ENCODE results near the gene UBXN6. TPM values are rescaled to one million over a fixed set of nuclear protein-coding genes. Genes with fewer than 3 reads are reported as not detected.

Gene UBXN6
- total RNA-seq, 1 donor from 2014 or later: 89.8 TPM

- no peak overlapping the region for H3K4me3 ChIP-seq (ENCODE audit: low read length in 3 of 3)
- peaks cover 0 to 10% (median 0%) of the 10 kb centered on the region in 3 donors for H3K4me1 ChIP-seq (ENCODE audit: control insufficient read depth in 3 of 3, insufficient read depth in 3 of 3, low read length in 3 of 3)
- H3K36me3 ChIP-seq (ENCODE audit: control insufficient read depth in 3 of 3, insufficient read depth in 3 of 3, low read length in 3 of 3): peaks cover 35 to 50% (median 48%) of the 10 kb centered on the region in 3 donors
- no peaks in the 10 kb centered on the region for H3K27me3 ChIP-seq (ENCODE audit: control insufficient read depth in 3 of 3, insufficient read depth in 3 of 3, low read length in 3 of 3)
- no peak overlapping the region for H3K27ac ChIP-seq (ENCODE audit: low read depth, low read length)
- H3K9me3 ChIP-seq (ENCODE audit: control insufficient read depth in 3 of 3, low read length in 3 of 3): no peaks in the 10 kb centered on the region
- H3K9ac ChIP-seq (ENCODE audit: low read depth in 1 of 3, low read length in 3 of 3): no peak overlapping the region
Observed at GRCh38 chr19:4494691-4495064, 37.1 kb upstream of the UBXN6 start.

- H3K36me3 ChIP-seq (ENCODE audit: control insufficient read depth in 3 of 3, insufficient read depth in 3 of 3, low read length in 3 of 3): peaks cover 38 to 55% (median 51%) of the 10 kb centered on the region in 3 donors
- no peak overlapping the region for H3K9ac ChIP-seq (ENCODE audit: low read depth in 1 of 3, low read length in 3 of 3)
- H3K9me3 ChIP-seq (ENCODE audit: control insufficient read depth in 3 of 3, low read length in 3 of 3): no peaks in the 10 kb centered on the region
- H3K4me3 ChIP-seq (ENCODE audit: low read length in 3 of 3): no peak overlapping the region
- no peaks in the 10 kb centered on the region for H3K27me3 ChIP-seq (ENCODE audit: control insufficient read depth in 3 of 3, insufficient read depth in 3 of 3, low read length in 3 of 3)
- H3K4me1 ChIP-seq (ENCODE audit: control insufficient read depth in 3 of 3, insufficient read depth in 3 of 3, low read length in 3 of 3): peaks cover 0 to 10% (median 0%) of the 10 kb centered on the region in 3 donors
- H3K27ac ChIP-seq (ENCODE audit: low read depth, low read length): no peak overlapping the region
Observed at GRCh38 chr19:4493929-4494690, 36.5 kb upstream of the UBXN6 start.

- Histone ChIP-seq H3K4me1 (ENCODE audit: control insufficient read depth in 3 of 3, insufficient read depth in 3 of 3, low read length in 3 of 3) (peaks cover 0 to 10% (median 0%) of the 10 kb centered on the region in 3 donors), H3K27me3 (ENCODE audit: control insufficient read depth in 3 of 3, insufficient read depth in 3 of 3, low read length in 3 of 3) (no peaks in the 10 kb centered on the region), H3K4me3 (ENCODE audit: low read length in 3 of 3) (no peak overlapping the region), H3K9ac (ENCODE audit: low read depth in 1 of 3, low read length in 3 of 3) (no peak overlapping the region), H3K9me3 (ENCODE audit: control insufficient read depth in 3 of 3, low read length in 3 of 3) (no peaks in the 10 kb centered on the region), H3K36me3 (ENCODE audit: control insufficient read depth in 3 of 3, insufficient read depth in 3 of 3, low read length in 3 of 3) (peaks cover 39 to 56% (median 55%) of the 10 kb centered on the region in 3 donors), H3K27ac (ENCODE audit: low read depth, low read length) (no peak overlapping the region)
Observed at GRCh38 chr19:4493104-4493928, 35.7 kb upstream of the UBXN6 start.

GRCh38 chr19:4492337-4493103 lies 34.9 kb upstream of the UBXN6 start:
- H3K4me1 ChIP-seq (ENCODE audit: control insufficient read depth in 3 of 3, insufficient read depth in 3 of 3, low read length in 3 of 3): peaks cover 0 to 10% (median 0%) of the 10 kb centered on the region in 3 donors
- H3K9ac ChIP-seq (ENCODE audit: low read depth in 1 of 3, low read length in 3 of 3): no peak overlapping the region
- H3K9me3 ChIP-seq (ENCODE audit: control insufficient read depth in 3 of 3, low read length in 3 of 3): no peaks in the 10 kb centered on the region
- no peak overlapping the region for H3K27ac ChIP-seq (ENCODE audit: low read depth, low read length)
- peaks cover 37 to 52% (median 50%) of the 10 kb centered on the region in 3 donors for H3K36me3 ChIP-seq (ENCODE audit: control insufficient read depth in 3 of 3, insufficient read depth in 3 of 3, low read length in 3 of 3)
- no peaks in the 10 kb centered on the region for H3K27me3 ChIP-seq (ENCODE audit: control insufficient read depth in 3 of 3, insufficient read depth in 3 of 3, low read length in 3 of 3)
- H3K4me3 ChIP-seq (ENCODE audit: low read length in 3 of 3): no peak overlapping the region

- Histone ChIP-seq H3K4me3 (ENCODE audit: low read length in 3 of 3) (no peak overlapping the region), H3K27ac (ENCODE audit: low read depth, low read length) (no peak overlapping the region), H3K9me3 (ENCODE audit: control insufficient read depth in 3 of 3, low read length in 3 of 3) (no peaks in the 10 kb centered on the region), H3K4me1 (ENCODE audit: control insufficient read depth in 3 of 3, insufficient read depth in 3 of 3, low read length in 3 of 3) (peaks cover 0 to 10% (median 0%) of the 10 kb centered on the region in 3 donors), H3K9ac (ENCODE audit: low read depth in 1 of 3, low read length in 3 of 3) (no peak overlapping the region), H3K36me3 (ENCODE audit: control insufficient read depth in 3 of 3, insufficient read depth in 3 of 3, low read length in 3 of 3) (peaks cover 37 to 49% (median 47%) of the 10 kb centered on the region in 3 donors), H3K27me3 (ENCODE audit: control insufficient read depth in 3 of 3, insufficient read depth in 3 of 3, low read length in 3 of 3) (no peaks in the 10 kb centered on the region)
Observed at GRCh38 chr19:4491446-4491845, 33.9 kb upstream of the UBXN6 start.

GRCh38 chr19:4488496-4488895 lies 30.9 kb upstream of the UBXN6 start:
- H3K27ac ChIP-seq (ENCODE audit: low read depth, low read length): no peak overlapping the region
- H3K36me3 ChIP-seq (ENCODE audit: control insufficient read depth in 3 of 3, insufficient read depth in 3 of 3, low read length in 3 of 3): peaks cover 29 to 32% (median 31%) of the 10 kb centered on the region in 3 donors
- H3K9me3 ChIP-seq (ENCODE audit: control insufficient read depth in 3 of 3, low read length in 3 of 3): no peaks in the 10 kb centered on the region
- no peaks in the 10 kb centered on the region for H3K27me3 ChIP-seq (ENCODE audit: control insufficient read depth in 3 of 3, insufficient read depth in 3 of 3, low read length in 3 of 3)
- H3K9ac ChIP-seq (ENCODE audit: low read depth in 1 of 3, low read length in 3 of 3): no peak overlapping the region
- H3K4me1 ChIP-seq (ENCODE audit: control insufficient read depth in 3 of 3, insufficient read depth in 3 of 3, low read length in 3 of 3): peaks cover 0 to 10% (median 0%) of the 10 kb centered on the region in 3 donors
- H3K4me3 ChIP-seq (ENCODE audit: low read length in 3 of 3): no peak overlapping the region

- no peak overlapping the region for H3K9ac ChIP-seq (ENCODE audit: low read depth in 1 of 3, low read length in 3 of 3)
- no peaks in the 10 kb centered on the region for H3K27me3 ChIP-seq (ENCODE audit: control insufficient read depth in 3 of 3, insufficient read depth in 3 of 3, low read length in 3 of 3)
- H3K9me3 ChIP-seq (ENCODE audit: control insufficient read depth in 3 of 3, low read length in 3 of 3): no peaks in the 10 kb centered on the region
- no peak overlapping the region for H3K4me3 ChIP-seq (ENCODE audit: low read length in 3 of 3)
- H3K4me1 ChIP-seq (ENCODE audit: control insufficient read depth in 3 of 3, insufficient read depth in 3 of 3, low read length in 3 of 3): peaks cover 0 to 7% (median 0%) of the 10 kb centered on the region in 3 donors
- H3K27ac ChIP-seq (ENCODE audit: low read depth, low read length): no peak overlapping the region
- H3K36me3 ChIP-seq (ENCODE audit: control insufficient read depth in 3 of 3, insufficient read depth in 3 of 3, low read length in 3 of 3): peaks cover 25 to 37% (median 32%) of the 10 kb centered on the region in 3 donors
Observed at GRCh38 chr19:4487572-4487971, 30.0 kb upstream of the UBXN6 start.

- no peaks in the 10 kb centered on the region for H3K9me3 ChIP-seq (ENCODE audit: control insufficient read depth in 3 of 3, low read length in 3 of 3)
- H3K4me1 ChIP-seq (ENCODE audit: control insufficient read depth in 3 of 3, insufficient read depth in 3 of 3, low read length in 3 of 3): no peaks in the 10 kb centered on the region
- no peak overlapping the region for H3K27ac ChIP-seq (ENCODE audit: low read depth, low read length)
- H3K9ac ChIP-seq (ENCODE audit: low read depth in 1 of 3, low read length in 3 of 3): no peak overlapping the region
- no peak overlapping the region for H3K4me3 ChIP-seq (ENCODE audit: low read length in 3 of 3)
- no peaks in the 10 kb centered on the region for H3K27me3 ChIP-seq (ENCODE audit: control insufficient read depth in 3 of 3, insufficient read depth in 3 of 3, low read length in 3 of 3)
- H3K36me3 ChIP-seq (ENCODE audit: control insufficient read depth in 3 of 3, insufficient read depth in 3 of 3, low read length in 3 of 3): peaks cover 8 to 22% (median 18%) of the 10 kb centered on the region in 3 donors
Observed at GRCh38 chr19:4483385-4483784, 25.8 kb upstream of the UBXN6 start.

- Histone ChIP-seq H3K4me3 (ENCODE audit: low read length in 3 of 3) (no peak overlapping the region), H3K27me3 (ENCODE audit: control insufficient read depth in 3 of 3, insufficient read depth in 3 of 3, low read length in 3 of 3) (no peaks in the 10 kb centered on the region), H3K9ac (ENCODE audit: low read depth in 1 of 3, low read length in 3 of 3) (no peak overlapping the region), H3K9me3 (ENCODE audit: control insufficient read depth in 3 of 3, low read length in 3 of 3) (no peaks in the 10 kb centered on the region), H3K36me3 (ENCODE audit: control insufficient read depth in 3 of 3, insufficient read depth in 3 of 3, low read length in 3 of 3) (peaks cover 8 to 21% (median 18%) of the 10 kb centered on the region in 3 donors), H3K27ac (ENCODE audit: low read depth, low read length) (no peak overlapping the region), H3K4me1 (ENCODE audit: control insufficient read depth in 3 of 3, insufficient read depth in 3 of 3, low read length in 3 of 3) (no peaks in the 10 kb centered on the region)
Observed at GRCh38 chr19:4482721-4483364, 25.2 kb upstream of the UBXN6 start.

Data from skeletal muscle tissue (tissue), 4 donors.